HepG2 (cell line): ENCODE measurements around the gene TPX2. TPM values are rescaled to one million over a fixed set of nuclear protein-coding genes. Genes with fewer than 3 reads are reported as not detected.
A peak's percentile ranks its signal among the peaks of the same experiment; 100 is the strongest.

Experiments
- BORCS8-MEF2B ChIP-seq: sonication (generic); formaldehyde crosslinking; IDR thresholded peaks from 2 replicates; pipeline ENCODE4 v1.8.0; 2022; ENCODE audit warnings: mild to moderate bottlenecking, missing genetic modification reagents
- CREB1 ChIP-seq, 2 experiments: fragments of 450-650 bp in 1 of 2; IDR thresholded peaks; 2 replicates each; pipeline ENCODE4 v1.6.1; 2016 to 2017; ENCODE audit warnings: control low read depth in 1 of 2, mild to moderate bottlenecking in 1 of 2, missing compliant biosample characterization in 1 of 2, missing genetic modification characterization in 1 of 2
- PHF20 ChIP-seq: sonication (generic); formaldehyde crosslinking; IDR thresholded peaks from 2 replicates; pipeline ENCODE4 v1.5.0; 2020; ENCODE audit warnings: mild to moderate bottlenecking, missing genetic modification reagents
- RBAK ChIP-seq: sonication (generic); formaldehyde crosslinking; IDR thresholded peaks from 2 replicates; pipeline ENCODE4 v1.5.1; 2020; ENCODE audit warnings: mild to moderate bottlenecking, missing genetic modification reagents
- TAF1 ChIP-seq: sonication (generic); formaldehyde crosslinking; IDR thresholded peaks from 2 replicates; pipeline ENCODE4 v1.4.0; 2020; ENCODE audit warnings: missing genetic modification reagents
- U2AF2 ChIP-seq: fragments of 200-400 bp; formaldehyde crosslinking; IDR thresholded peaks from 2 replicates; pipeline ENCODE4 v1.6.1; 2017; ENCODE audit warnings: low read depth, mild to moderate bottlenecking, low read length
- XRCC5 ChIP-seq: fragments of 200-400 bp; formaldehyde crosslinking; optimal IDR thresholded peaks from 2 replicates; pipeline ENCODE3; 2017; ENCODE audit warnings: mild to moderate bottlenecking, low read length
- ZBTB38 ChIP-seq: sonication (generic); formaldehyde crosslinking; IDR thresholded peaks from 2 replicates; pipeline ENCODE4 v1.5.1; 2020; ENCODE audit warnings: mild to moderate bottlenecking, missing genetic modification reagents
- ZNF101 ChIP-seq: sonication (generic); formaldehyde crosslinking; IDR thresholded peaks from 2 replicates; pipeline ENCODE4 v1.4.0; 2020; ENCODE audit warnings: mild to moderate bottlenecking, low read depth, missing genetic modification reagents, borderline replicate concordance
- ZNF703 ChIP-seq: sonication (generic); formaldehyde crosslinking; IDR thresholded peaks from 2 replicates; pipeline ENCODE4 v1.5.1; 2020; ENCODE audit warnings: missing genetic modification reagents, mild to moderate bottlenecking, moderate library complexity, borderline replicate concordance
- ZNF792 ChIP-seq: IDR thresholded peaks from 2 replicates; pipeline ENCODE4 v1.6.1; 2016
- ZNF883 ChIP-seq: sonication (generic); formaldehyde crosslinking; IDR thresholded peaks from 2 replicates; pipeline ENCODE4 v1.5.1; 2020; ENCODE audit warnings: mild to moderate bottlenecking, missing genetic modification reagents; ENCODE audit errors: not compliant biosample characterization
- polyA plus RNA-seq, 8 experiments: library from polyadenylated mRNA; depleted of rRNA in 3 of 8; stranded (reverse) in 7 of 8; unstranded in 1 of 8; fragments of >200 nt; fragmentation: Illumina TruSeq in 4 of 8; extraction: Trizol in 4 of 8; gene quantifications; 2 replicates each; pipeline versions ENCODE4 v1.2.1 to v1.2.3, GENCODE V29; 2011 to 2016; ENCODE audit warnings: low read depth in 4 of 8, missing spikeins in 1 of 8, mixed read lengths in 1 of 8; ENCODE audit not compliant: insufficient read depth in 1 of 8
- total RNA-seq, 5 experiments: library from RNA; depleted of rRNA; stranded (reverse); fragments of >200 nt; fragmentation: Illumina TruSeq; extraction: Trizol; gene quantifications; 2 replicates each; pipeline ENCODE4 v1.2.3, GENCODE V29; 2016; ENCODE audit warnings: low read depth in 1 of 5
- TF ChIP-seq, protein P1 (sequence below): IDR thresholded peaks from 2 replicates; pipeline ENCODE4 v1.6.1; 2016; ENCODE audit warnings: low read depth
- TF ChIP-seq, protein P2 (sequence below): sonication (generic); formaldehyde crosslinking; IDR thresholded peaks from 2 replicates; pipeline ENCODE4 v1.4.0; 2020; ENCODE audit warnings: missing genetic modification reagents
- TF ChIP-seq, protein P3 (sequence below): IDR thresholded peaks from 2 replicates; pipeline ENCODE4 v1.6.1; 2016; ENCODE audit warnings: missing biosample characterization, missing genetic modification reagents, low read depth
- TF ChIP-seq, protein P4 (sequence below): IDR thresholded peaks from 2 replicates; pipeline ENCODE4 v1.6.1; 2012; ENCODE audit warnings: inconsistent platforms
- TF ChIP-seq, protein P5 (sequence below): fragments of 450-650 bp; IDR thresholded peaks from 2 replicates; pipeline ENCODE4 v1.6.1; 2016
- TF ChIP-seq, protein P6 (sequence below): sonication (generic); formaldehyde crosslinking; conservative IDR thresholded peaks from 2 replicates; pipeline ENCODE4 v1.8.0; 2022; ENCODE audit warnings: low read depth, missing genetic modification reagents
- TF ChIP-seq, protein P7 (sequence below): sonication (generic); formaldehyde crosslinking; IDR thresholded peaks from 2 replicates; pipeline ENCODE4 v1.5.0; 2020; ENCODE audit warnings: mild to moderate bottlenecking, missing genetic modification reagents

Gene TPX2
- total and polyA plus RNA-seq, 2 of the 13 experiments (the other 11 are each of a cell fraction or from before 2014, with no cell fraction given) = 34.3 to 124 TPM

DNA sequence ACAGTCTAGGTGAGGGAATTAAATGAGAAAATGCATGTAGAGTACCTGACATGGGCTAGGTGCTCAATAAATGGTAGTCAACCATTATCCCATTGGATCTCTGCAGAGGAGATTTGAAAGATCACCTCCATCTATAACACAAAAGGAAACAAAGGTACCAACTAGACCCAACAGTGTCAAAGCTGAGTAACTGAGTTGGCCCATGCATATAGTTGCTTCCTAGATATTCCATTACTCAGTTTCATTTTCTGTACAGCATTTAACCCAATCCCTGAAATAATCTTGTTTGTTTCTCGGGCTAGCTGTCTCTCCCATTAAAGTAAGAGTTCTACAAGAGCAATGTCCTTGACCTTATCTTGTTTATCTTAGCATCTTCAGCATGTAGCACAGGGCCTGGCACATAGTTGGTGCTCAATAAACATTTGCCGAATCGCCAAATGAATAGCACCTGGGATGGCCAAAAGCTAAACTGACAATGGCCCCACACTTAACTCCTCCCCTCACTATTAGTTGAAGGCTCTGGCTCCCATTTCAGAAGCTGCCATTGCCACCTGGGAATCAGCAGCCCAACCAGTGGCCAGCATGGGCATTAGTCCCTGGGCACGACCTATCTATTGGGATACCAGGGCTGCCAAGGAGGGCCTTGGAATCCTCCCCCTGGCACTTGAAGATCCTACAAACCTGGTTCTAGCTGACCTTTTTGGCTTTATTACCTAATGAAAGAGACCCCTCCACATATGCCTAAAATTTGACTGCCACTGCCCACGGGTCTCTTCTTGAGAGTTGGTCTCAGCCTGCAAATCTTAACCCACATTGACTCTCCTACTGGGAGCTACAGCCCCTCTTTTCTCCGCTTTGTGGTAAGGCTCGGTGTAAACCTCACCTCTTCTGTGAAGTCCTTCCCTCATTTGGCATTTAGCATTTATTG is 39.0 kb upstream of the TPX2 start (continued):
- TF ChIP-seq, protein P1, sequence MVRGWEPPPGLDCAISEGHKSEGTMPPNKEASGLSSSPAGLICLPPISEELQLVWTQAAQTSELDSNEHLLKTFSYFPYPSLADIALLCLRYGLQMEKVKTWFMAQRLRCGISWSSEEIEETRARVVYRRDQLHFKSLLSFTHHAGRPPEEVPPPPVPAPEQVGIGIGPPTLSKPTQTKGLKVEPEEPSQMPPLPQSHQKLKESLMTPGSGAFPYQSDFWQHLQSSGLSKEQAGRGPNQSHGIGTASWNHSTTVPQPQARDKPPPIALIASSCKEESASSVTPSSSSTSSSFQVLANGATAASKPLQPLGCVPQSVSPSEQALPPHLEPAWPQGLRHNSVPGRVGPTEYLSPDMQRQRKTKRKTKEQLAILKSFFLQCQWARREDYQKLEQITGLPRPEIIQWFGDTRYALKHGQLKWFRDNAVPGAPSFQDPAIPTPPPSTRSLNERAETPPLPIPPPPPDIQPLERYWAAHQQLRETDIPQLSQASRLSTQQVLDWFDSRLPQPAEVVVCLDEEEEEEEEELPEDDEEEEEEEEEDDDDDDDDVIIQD (CRISPR knock-in tag) = no peak
- TF ChIP-seq, protein P2, sequence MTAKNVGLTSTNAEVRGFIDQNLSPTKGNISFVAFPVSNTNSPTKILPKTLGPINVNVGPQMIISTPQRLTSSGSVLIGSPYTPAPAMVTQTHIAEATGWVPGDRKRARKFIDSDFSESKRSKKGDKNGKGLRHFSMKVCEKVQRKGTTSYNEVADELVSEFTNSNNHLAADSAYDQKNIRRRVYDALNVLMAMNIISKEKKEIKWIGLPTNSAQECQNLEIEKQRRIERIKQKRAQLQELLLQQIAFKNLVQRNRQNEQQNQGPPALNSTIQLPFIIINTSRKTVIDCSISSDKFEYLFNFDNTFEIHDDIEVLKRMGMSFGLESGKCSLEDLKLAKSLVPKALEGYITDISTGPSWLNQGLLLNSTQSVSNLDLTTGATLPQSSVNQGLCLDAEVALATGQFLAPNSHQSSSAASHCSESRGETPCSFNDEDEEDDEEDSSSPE (CRISPR knock-in tag) = no peak
- TF ChIP-seq ZNF101 (CRISPR knock-in tag) (no peak), ZBTB38 (CRISPR knock-in tag) (no peak), BORCS8-MEF2B (CRISPR knock-in tag) (0 out of 2 replicates have a peak, but pooled peaks have one; percentile 40), PHF20 (CRISPR knock-in tag) (no peak), ZNF792 (CRISPR knock-in tag) (no peak), TAF1 (CRISPR knock-in tag) (peak; percentile 14; the same call in 1 of the 2 replicates), ZNF883 (CRISPR knock-in tag) (no peak), U2AF2 (no peak), CREB1 (IDR thresholded peaks at IDR 0.05) (no peak), CREB1 (CRISPR knock-in tag; IDR thresholded peaks at IDR 0.05) (no peak), XRCC5 (no peak), ZNF703 (CRISPR knock-in tag) (no peak), RBAK (CRISPR knock-in tag) (no peak)
- TF ChIP-seq, protein P3, sequence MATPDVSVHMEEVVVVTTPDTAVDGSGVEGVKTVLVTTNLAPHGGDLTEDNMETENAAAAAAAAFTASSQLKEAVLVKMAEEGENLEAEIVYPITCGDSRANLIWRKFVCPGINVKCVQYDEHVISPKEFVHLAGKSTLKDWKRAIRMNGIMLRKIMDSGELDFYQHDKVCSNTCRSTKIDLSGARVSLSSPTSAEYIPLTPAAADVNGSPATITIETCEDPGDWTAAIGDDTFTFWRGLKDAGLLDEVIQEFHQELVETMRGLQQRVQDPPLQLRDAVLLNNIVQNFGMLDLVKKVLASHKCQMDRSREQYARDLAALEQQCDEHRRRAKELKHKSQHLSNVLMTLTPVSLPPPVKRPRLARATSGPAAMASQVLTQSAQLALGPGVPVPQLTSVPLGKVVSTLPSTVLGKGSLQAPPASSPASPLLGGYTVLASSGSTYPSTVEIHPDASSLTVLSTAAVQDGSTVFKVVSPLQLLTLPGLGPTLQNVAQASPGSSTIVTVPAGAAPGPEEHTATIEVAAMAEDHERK (CRISPR knock-in tag) = no peak
- TF ChIP-seq, protein P4, sequence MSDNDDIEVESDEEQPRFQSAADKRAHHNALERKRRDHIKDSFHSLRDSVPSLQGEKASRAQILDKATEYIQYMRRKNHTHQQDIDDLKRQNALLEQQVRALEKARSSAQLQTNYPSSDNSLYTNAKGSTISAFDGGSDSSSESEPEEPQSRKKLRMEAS = no peak
- TF ChIP-seq, protein P5, sequence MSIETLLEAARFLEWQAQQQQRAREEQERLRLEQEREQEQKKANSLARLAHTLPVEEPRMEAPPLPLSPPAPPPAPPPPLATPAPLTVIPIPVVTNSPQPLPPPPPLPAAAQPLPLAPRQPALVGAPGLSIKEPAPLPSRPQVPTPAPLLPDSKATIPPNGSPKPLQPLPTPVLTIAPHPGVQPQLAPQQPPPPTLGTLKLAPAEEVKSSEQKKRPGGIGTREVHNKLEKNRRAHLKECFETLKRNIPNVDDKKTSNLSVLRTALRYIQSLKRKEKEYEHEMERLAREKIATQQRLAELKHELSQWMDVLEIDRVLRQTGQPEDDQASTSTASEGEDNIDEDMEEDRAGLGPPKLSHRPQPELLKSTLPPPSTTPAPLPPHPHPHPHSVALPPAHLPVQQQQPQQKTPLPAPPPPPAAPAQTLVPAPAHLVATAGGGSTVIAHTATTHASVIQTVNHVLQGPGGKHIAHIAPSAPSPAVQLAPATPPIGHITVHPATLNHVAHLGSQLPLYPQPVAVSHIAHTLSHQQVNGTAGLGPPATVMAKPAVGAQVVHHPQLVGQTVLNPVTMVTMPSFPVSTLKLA = no peak
- TF ChIP-seq, protein P6, sequence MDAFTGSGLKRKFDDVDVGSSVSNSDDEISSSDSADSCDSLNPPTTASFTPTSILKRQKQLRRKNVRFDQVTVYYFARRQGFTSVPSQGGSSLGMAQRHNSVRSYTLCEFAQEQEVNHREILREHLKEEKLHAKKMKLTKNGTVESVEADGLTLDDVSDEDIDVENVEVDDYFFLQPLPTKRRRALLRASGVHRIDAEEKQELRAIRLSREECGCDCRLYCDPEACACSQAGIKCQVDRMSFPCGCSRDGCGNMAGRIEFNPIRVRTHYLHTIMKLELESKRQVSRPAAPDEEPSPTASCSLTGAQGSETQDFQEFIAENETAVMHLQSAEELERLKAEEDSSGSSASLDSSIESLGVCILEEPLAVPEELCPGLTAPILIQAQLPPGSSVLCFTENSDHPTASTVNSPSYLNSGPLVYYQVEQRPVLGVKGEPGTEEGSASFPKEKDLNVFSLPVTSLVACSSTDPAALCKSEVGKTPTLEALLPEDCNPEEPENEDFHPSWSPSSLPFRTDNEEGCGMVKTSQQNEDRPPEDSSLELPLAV = no peak
- TF ChIP-seq, protein P7, sequence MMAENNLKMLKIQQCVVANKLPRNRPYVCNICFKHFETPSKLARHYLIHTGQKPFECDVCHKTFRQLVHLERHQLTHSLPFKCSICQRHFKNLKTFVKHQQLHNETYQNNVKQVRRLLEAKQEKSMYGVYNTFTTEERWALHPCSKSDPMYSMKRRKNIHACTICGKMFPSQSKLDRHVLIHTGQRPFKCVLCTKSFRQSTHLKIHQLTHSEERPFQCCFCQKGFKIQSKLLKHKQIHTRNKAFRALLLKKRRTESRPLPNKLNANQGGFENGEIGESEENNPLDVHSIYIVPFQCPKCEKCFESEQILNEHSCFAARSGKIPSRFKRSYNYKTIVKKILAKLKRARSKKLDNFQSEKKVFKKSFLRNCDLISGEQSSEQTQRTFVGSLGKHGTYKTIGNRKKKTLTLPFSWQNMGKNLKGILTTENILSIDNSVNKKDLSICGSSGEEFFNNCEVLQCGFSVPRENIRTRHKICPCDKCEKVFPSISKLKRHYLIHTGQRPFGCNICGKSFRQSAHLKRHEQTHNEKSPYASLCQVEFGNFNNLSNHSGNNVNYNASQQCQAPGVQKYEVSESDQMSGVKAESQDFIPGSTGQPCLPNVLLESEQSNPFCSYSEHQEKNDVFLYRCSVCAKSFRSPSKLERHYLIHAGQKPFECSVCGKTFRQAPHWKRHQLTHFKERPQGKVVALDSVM (CRISPR knock-in tag) = no peak
